GM12878 (cell line): Measurements from ENCODE around the gene PSMB10. TPM values are rescaled to one million over a fixed set of nuclear protein-coding genes. Genes with fewer than 3 reads are reported as not detected.
A peak's percentile ranks its signal among the peaks of the same experiment; 100 is the strongest.

Source experiments
- ATAC-seq: fragments of 200-7000 bp; cut with Tn5 transposase; 3 replicates; pipeline ENCODE4 v1.9.1; 2020; ENCODE audit warnings: mild to moderate bottlenecking, moderate library complexity
- BruUV-seq: library from RNA; stranded (reverse); fragments of 400-500 nt; replicated peaks from 2 replicates; lab custom pipeline; 2021; lab: Mats Ljungman, UMichigan
- CTCF ChIA-PET: fragments of 300-600 bp; sonication (Branson Sonifier 250); formaldehyde crosslinking; extraction: SDS; loops from one replicate; lab custom pipeline; 2021; ENCODE audit warnings: inconsistent platforms; lab: Yijun Ruan, JAX
- POLR2A ChIA-PET: fragments of 350-600 bp; formaldehyde crosslinking; extraction: SDS; loops from one replicate; lab custom pipeline; 2021; ENCODE audit warnings: inconsistent platforms; lab: Charles Lee
- RAD21 ChIA-PET: fragments of 300-600 bp; sonication (Branson Sonifier 250); formaldehyde crosslinking; loops from one replicate; lab custom pipeline; 2023; ENCODE audit warnings: antibody characterized with exemption; ENCODE audit not compliant: unreplicated experiment; lab: Charles Lee
- SMC1A ChIA-PET: fragments of 300-600 bp; sonication (Branson Sonifier 250); formaldehyde crosslinking; loops from one replicate; lab custom pipeline; 2023; ENCODE audit not compliant: unreplicated experiment, uncharacterized antibody; lab: Charles Lee
- DNase-seq: peaks from one replicate; pipeline ENCODE4 v3.0.0-alpha.2; 2011; ENCODE audit warnings: low read depth, low spot score
- FAIRE-seq: peaks from 3 replicates; lab custom pipeline; 2011; peaks lifted over from hg19 to GRCh38; lab: Jason Lieb, UNC
- H2AFZ ChIP-seq: 2 replicates; pipeline ENCODE4 v1.6.0; 2011; ENCODE audit warnings: low read depth, low read length, control low read depth; ENCODE audit not compliant: control insufficient read depth
- H3K27ac ChIP-seq: 2 replicates; pipeline ENCODE4 v1.5.1; 2011; ENCODE audit warnings: control low read depth; ENCODE audit not compliant: control insufficient read depth, insufficient read depth
- H3K27me3 ChIP-seq, 2 experiments: replicated peaks in 1 of 2; 2 replicates each; pipeline versions ENCODE4 v1.6.0 to v1.6.1; 2011; ENCODE audit warnings: low read length in 1 of 2; ENCODE audit not compliant: control insufficient read depth in 2 of 2, insufficient read depth in 2 of 2
- H3K36me3 ChIP-seq, 2 experiments: 2 replicates each; pipeline ENCODE4 v1.5.1; 2011; ENCODE audit warnings: low read length in 1 of 2; ENCODE audit not compliant: control insufficient read depth in 2 of 2, insufficient read depth in 2 of 2
- H3K4me1 ChIP-seq: 2 replicates; pipeline ENCODE4 v1.6.1; 2011; ENCODE audit warnings: mild to moderate bottlenecking, low read length, moderate library complexity, mixed read lengths; ENCODE audit not compliant: control insufficient read depth, insufficient read depth
- H3K4me2 ChIP-seq: 2 replicates; pipeline ENCODE4 v1.6.0; 2011; ENCODE audit warnings: control low read depth; ENCODE audit not compliant: control insufficient read depth, insufficient read depth
- H3K4me3 ChIP-seq: fragments of 200-600 bp; sonication (generic); 2 replicates; pipeline ENCODE4 v1.5.1; 2016
- H3K79me2 ChIP-seq: 2 replicates; pipeline ENCODE4 v1.6.0; 2011; ENCODE audit warnings: low read length; ENCODE audit not compliant: control insufficient read depth, insufficient read depth
- H3K9ac ChIP-seq: 2 replicates; pipeline ENCODE4 v1.8.0; 2011; ENCODE audit warnings: low read length, control low read depth, mixed read lengths; ENCODE audit not compliant: control insufficient read depth, insufficient read depth
- H3K9me3 ChIP-seq: replicated peaks from 3 replicates; pipeline ENCODE4 v1.5.1; 2011; ENCODE audit warnings: mild to moderate bottlenecking, low read length; ENCODE audit not compliant: control insufficient read depth, insufficient read depth
- H4K20me1 ChIP-seq: 2 replicates; pipeline ENCODE4 v1.6.0; 2011; ENCODE audit not compliant: control insufficient read depth, insufficient read depth
- BACH1 ChIP-seq: fragments of 450-650 bp; IDR thresholded peaks from 2 replicates; pipeline ENCODE4 v1.6.1; 2017; ENCODE audit warnings: mild to moderate bottlenecking, borderline replicate concordance
- CBX3 ChIP-seq: fragments of 200-600 bp; sonication (generic); IDR thresholded peaks from 2 replicates; pipeline ENCODE4 v1.6.1; 2016; ENCODE audit warnings: low read depth, borderline replicate concordance
- DPF2 ChIP-seq: fragments of 450-650 bp; IDR thresholded peaks from 2 replicates; pipeline ENCODE4 v1.6.1; 2017; ENCODE audit warnings: mild to moderate bottlenecking
- EP300 ChIP-seq, 2 experiments: fragments of 150-350 bp in 1 of 2; IDR thresholded peaks; 2 replicates each; pipeline ENCODE4 v1.6.1; 2011 to 2012; ENCODE audit warnings: low read depth in 2 of 2, low read length in 2 of 2, borderline replicate concordance in 1 of 2, improper control_type of control experiment in 1 of 2, inconsistent platforms in 1 of 2; ENCODE audit not compliant: control insufficient read depth in 1 of 2
- FOXM1 ChIP-seq: IDR thresholded peaks from 2 replicates; pipeline ENCODE4 v1.6.1; 2012; ENCODE audit warnings: low read depth, mild to moderate bottlenecking, inconsistent platforms, low read length, moderate library complexity
- MTA2 ChIP-seq: fragments of 450-650 bp; IDR thresholded peaks from 2 replicates; pipeline ENCODE4 v1.6.1; 2016; ENCODE audit warnings: low read depth, mild to moderate bottlenecking, moderate library complexity
- MYB ChIP-seq: fragments of 150-350 bp; IDR thresholded peaks from 2 replicates; pipeline ENCODE4 v1.6.1; 2014; ENCODE audit warnings: mild to moderate bottlenecking, low read depth, low read length, borderline replicate concordance
- NR2F1 ChIP-seq: fragments of 450-650 bp; conservative IDR thresholded peaks from 2 replicates; pipeline ENCODE4 v1.6.1; 2017; ENCODE audit warnings: mild to moderate bottlenecking
- PAX5 ChIP-seq: IDR thresholded peaks from 2 replicates; pipeline ENCODE4 v1.6.1; 2011; ENCODE audit warnings: low read depth, low read length, borderline replicate concordance
- SMAD1 ChIP-seq: fragments of 450-650 bp; IDR thresholded peaks from 2 replicates; pipeline ENCODE4 v1.6.1; 2018; ENCODE audit warnings: mild to moderate bottlenecking, low read depth; ENCODE audit not compliant: partially characterized antibody
- TAF1 ChIP-seq: IDR thresholded peaks from 2 replicates; pipeline ENCODE4 v1.6.1; 2011; ENCODE audit warnings: mild to moderate bottlenecking, low read depth, low read length, borderline replicate concordance
- TBL1XR1 ChIP-seq: IDR thresholded peaks from 2 replicates; pipeline ENCODE4 v1.6.1; 2012; ENCODE audit warnings: low read depth, low read length, improper control_type of control experiment
- TCF12 ChIP-seq: IDR thresholded peaks from 2 replicates; pipeline ENCODE4 v1.6.1; 2011; ENCODE audit warnings: low read depth, mild to moderate bottlenecking, low read length
- TCF7 ChIP-seq: IDR thresholded peaks from 2 replicates; pipeline ENCODE4 v1.6.1; 2014; ENCODE audit warnings: antibody characterized with exemption, borderline replicate concordance
- ZNF274 ChIP-seq: IDR thresholded peaks from one replicate; pipeline ENCODE4 v1.8.0; 2011; ENCODE audit not compliant: insufficient read length, insufficient read depth
- ZZZ3 ChIP-seq: IDR thresholded peaks from 2 replicates; pipeline ENCODE4 v1.6.1; 2011; ENCODE audit warnings: low read depth; ENCODE audit not compliant: control insufficient read depth, insufficient read length
- WGBS: methylation state at CpG from one replicate; pipeline ENCODE4 v1.1.6; 2016; ENCODE audit warnings: low lambda C conversion rate; ENCODE audit not compliant: insufficient replicate concordance, insufficient coverage; ENCODE audit errors: missing lambda C conversion rate; 5-methylcytosine and 5-hydroxymethylcytosine counted together
- in situ Hi-C: fragments of 300-500 bp; cut with MboI; formaldehyde crosslinking; loops from 9 replicates; pipeline ENCODE4 v1.14.3; 2018; ENCODE audit warnings: mixed read lengths
- intact Hi-C: fragments of 100-400 bp; cut with micrococcal nuclease; formaldehyde crosslinking; loops from one replicate; pipeline ENCODE4 v1.14.2; 2022; ENCODE audit not compliant: unreplicated experiment
- polyA plus RNA-seq, 11 experiments: library from polyadenylated mRNA; depleted of rRNA in 4 of 11; unstranded in 6 of 11; stranded (reverse) in 5 of 11; fragments of >200 nt; fragmentation: Nextera tagmentation in 4 of 11; fragmentation: Illumina TruSeq in 1 of 11; extraction: Ambion mirVana in 4 of 11; extraction: Trizol in 1 of 11; gene quantifications; 1 replicate in 1 of 11; 2 replicates in 10 of 11; pipeline versions ENCODE4 v1.2.1 to v1.2.3, GENCODE V29; 2011 to 2016; ENCODE audit warnings: inconsistent platforms in 2 of 11, missing spikeins in 2 of 11, low read depth in 1 of 11
- total RNA-seq, 4 experiments: library from RNA; depleted of rRNA in 3 of 4; stranded (reverse); fragments of >200 nt in 3 of 4; fragmentation: Illumina TruSeq in 1 of 4; extraction: Trizol in 1 of 4; gene quantifications; 2 replicates each; pipeline versions ENCODE4 v1.2.1 to v1.2.3, GENCODE V29; 2013 to 2021
- TF ChIP-seq, protein P1 (sequence below): IDR thresholded peaks from 2 replicates; pipeline ENCODE4 v1.6.1; 2011; ENCODE audit warnings: low read depth, mild to moderate bottlenecking, low read length, moderate library complexity, borderline replicate concordance; ENCODE audit errors: extremely low read depth
- TF ChIP-seq, protein P2 (sequence below): IDR thresholded peaks from 2 replicates; pipeline ENCODE4 v1.6.1; 2011; ENCODE audit warnings: borderline replicate concordance, low read depth, mild to moderate bottlenecking, moderate library complexity, low read length; ENCODE audit not compliant: insufficient read depth, poor library complexity, severe bottlenecking
- TF ChIP-seq, protein P3 (sequence below): fragments of 450-650 bp; IDR thresholded peaks from 2 replicates; pipeline ENCODE4 v1.6.1; 2018; ENCODE audit warnings: borderline replicate concordance, mild to moderate bottlenecking; ENCODE audit not compliant: partially characterized antibody

The PSMB10 gene
- total and polyA plus RNA-seq, 10 of the 15 experiments (the other 5 are each of a cell fraction or from before 2014, with no cell fraction given), result 24.1 to 308 (median 151) TPM

DNA sequence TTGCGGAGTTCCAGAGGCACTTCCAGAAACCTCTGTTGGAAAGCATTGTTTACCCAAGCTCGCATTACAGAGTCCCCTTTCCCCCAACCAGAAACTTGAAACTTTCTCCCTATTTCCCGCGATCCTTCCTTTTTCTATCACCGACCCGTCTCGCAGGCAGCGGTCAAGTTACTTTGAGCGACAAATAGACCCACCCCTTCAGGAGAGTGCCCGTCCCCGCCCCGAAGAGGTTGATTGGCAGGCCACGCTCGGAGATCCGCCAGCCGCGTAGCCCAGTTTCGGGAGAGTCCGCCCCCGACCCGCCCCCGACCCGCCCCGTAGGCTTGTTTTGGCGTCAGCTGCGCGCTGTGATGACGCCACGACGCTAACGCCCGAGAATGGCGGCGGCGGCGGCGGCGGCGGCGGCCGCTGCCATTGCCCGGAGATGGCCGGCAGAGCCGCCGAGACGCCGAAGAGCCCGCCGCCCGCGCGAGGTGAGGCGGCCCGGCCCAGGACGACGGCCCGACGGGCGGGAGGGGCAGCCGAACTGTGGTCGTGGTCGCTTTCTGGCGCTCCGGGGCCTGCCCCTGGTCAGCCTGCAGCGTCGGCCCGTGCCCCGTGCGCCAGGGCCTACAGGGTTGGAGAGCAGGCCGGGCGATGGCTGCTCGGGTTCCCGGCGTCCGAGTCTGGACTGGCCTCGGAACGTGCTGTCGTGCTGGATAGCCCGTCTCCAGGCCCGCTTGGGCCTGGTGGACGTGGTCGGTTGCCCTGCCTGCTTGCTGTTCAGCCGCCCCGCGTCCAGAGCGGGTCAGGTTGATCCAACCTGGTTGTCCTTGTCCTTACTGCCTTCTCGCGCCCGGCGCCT is 43.5 kb downstream of the PSMB10 start, which contains the start of gene PSKH1:
Gene PSKH1, plus strand, starts transcription at position 356 of the 844 bp plus-strand sequence. CDS start 15,496 bp downstream, outside the sequence.
- intact Hi-C loops (loop anchor here (5.0 kb wide), 1 partner anchor 34 kb away; no protein-coding TSS in a partner anchor), in situ Hi-C loops (no loop called here)
- Histone ChIP-seq H3K36me3 (no peaks in the 10 kb centered on the region; a peak in 1 of 4 replicates), H3K4me2 (peak within 1 kb of the TSS; percentile 79), H3K27me3 (no peaks in the 10 kb centered on the region), H3K9me3 (no peaks in the 10 kb centered on the region), H3K9ac (peak within 1 kb of the TSS; percentile 86), H3K4me1 (peaks cover 7% of the 10 kb centered on the region), H3K4me3 (peak within 1 kb of the TSS; percentile 83), H4K20me1 (no peaks in the 10 kb centered on the region), H2AFZ (peak within 1 kb of the TSS; percentile 90), H3K79me2 (peaks cover 24% of the 10 kb centered on the region), H3K27ac (peak within 1 kb of the TSS; percentile 79)
- peak; percentile 74 for DNase-seq
- ChIA-PET RAD21 (interaction anchor here (1.5 kb wide), 1 partner anchor 19 kb away, joined by 3 read pairs; no protein-coding TSS in a partner anchor), CTCF (interaction anchor here (1.0 to 3.4 kb wide), 6 partner anchors 9 to 334 kb away, joined by 3 to 27 read pairs (median 3); partner anchors contain the start of genes NRN1L and PSMB10), POLR2A (interaction anchor here (0.6 to 1.4 kb wide), 4 partner anchors 10 to 181 kb away, joined by 4 to 9 read pairs (median 4); partner anchors contain the start of gene NUTF2), SMC1A (interaction anchor here (1.0 to 3.0 kb wide), 6 partner anchors 10 to 171 kb away, joined by 3 to 14 read pairs (median 4); partner anchors contain the start of gene NUTF2)
- no TSS peak for BruUV-seq
- WGBS, result under 1% methylated on average over 58 of the region's 90 CpGs
- ATAC-seq, result peak; percentile 98
- peak; percentile 88 for FAIRE-seq
- TF ChIP-seq TCF7 (no peak), FOXM1 (no peak), TAF1 (no peak; the same call in 1 of the 2 replicates), EP300 (IDR thresholded peaks at IDR 0.05; ENCODE audit: borderline replicate concordance in 1 of 2, control insufficient read depth in 1 of 2, low read depth in 2 of 2, low read length in 2 of 2) (no peak), BACH1 (peak; percentile 78), TBL1XR1 (no peak), NR2F1 (peak; percentile 46; the same call in 1 of the 2 replicates), ZNF274 (no peak), DPF2 (peak; percentile 61), MTA2 (no peak), SMAD1 (no peak), TCF12 (no peak), ZZZ3 (no peak), CBX3 (no peak), MYB (no peak), PAX5 (no peak)
- TF ChIP-seq, protein P1, sequence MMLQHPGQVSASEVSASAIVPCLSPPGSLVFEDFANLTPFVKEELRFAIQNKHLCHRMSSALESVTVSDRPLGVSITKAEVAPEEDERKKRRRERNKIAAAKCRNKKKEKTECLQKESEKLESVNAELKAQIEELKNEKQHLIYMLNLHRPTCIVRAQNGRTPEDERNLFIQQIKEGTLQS, result peak; percentile 29; the same call in 1 of the 2 replicates
- TF ChIP-seq, protein P2, sequence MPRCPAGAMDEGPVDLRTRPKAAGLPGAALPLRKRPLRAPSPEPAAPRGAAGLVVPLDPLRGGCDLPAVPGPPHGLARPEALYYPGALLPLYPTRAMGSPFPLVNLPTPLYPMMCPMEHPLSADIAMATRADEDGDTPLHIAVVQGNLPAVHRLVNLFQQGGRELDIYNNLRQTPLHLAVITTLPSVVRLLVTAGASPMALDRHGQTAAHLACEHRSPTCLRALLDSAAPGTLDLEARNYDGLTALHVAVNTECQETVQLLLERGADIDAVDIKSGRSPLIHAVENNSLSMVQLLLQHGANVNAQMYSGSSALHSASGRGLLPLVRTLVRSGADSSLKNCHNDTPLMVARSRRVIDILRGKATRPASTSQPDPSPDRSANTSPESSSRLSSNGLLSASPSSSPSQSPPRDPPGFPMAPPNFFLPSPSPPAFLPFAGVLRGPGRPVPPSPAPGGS, result peak; percentile 46
- TF ChIP-seq, protein P3, sequence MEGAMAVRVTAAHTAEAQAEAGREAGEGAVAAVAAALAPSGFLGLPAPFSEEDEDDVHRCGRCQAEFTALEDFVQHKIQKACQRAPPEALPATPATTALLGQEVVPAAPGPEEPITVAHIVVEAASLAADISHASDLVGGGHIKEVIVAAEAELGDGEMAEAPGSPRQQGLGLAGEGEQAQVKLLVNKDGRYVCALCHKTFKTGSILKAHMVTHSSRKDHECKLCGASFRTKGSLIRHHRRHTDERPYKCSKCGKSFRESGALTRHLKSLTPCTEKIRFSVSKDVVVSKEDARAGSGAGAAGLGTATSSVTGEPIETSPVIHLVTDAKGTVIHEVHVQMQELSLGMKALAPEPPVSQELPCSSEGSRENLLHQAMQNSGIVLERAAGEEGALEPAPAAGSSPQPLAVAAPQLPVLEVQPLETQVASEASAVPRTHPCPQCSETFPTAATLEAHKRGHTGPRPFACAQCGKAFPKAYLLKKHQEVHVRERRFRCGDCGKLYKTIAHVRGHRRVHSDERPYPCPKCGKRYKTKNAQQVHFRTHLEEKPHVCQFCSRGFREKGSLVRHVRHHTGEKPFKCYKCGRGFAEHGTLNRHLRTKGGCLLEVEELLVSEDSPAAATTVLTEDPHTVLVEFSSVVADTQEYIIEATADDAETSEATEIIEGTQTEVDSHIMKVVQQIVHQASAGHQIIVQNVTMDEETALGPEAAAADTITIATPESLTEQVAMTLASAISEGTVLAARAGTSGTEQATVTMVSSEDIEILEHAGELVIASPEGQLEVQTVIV, result no peak
